ENCODE results near the gene MYO16. TPM values are rescaled to one million over a fixed set of nuclear protein-coding genes. Genes with fewer than 3 reads are reported as not detected.

The MYO16 gene
- total RNA-seq, 4 donors from 2014 or later: under 0.01 to 0.21 TPM; not detected in 2

- no peaks in the 10 kb centered on the region for H3K36me3 ChIP-seq
- 91 to 93% methylated on average over 2 of the region's 2 CpGs for WGBS, 2 donors
- no peak overlapping the region for H3K4me3 ChIP-seq
- DNase-seq (ENCODE audit: low spot score in 2 of 2): no peak
- H3K4me1 ChIP-seq: peaks cover 0 to 12% (median 0%) of the 10 kb centered on the region in 4 donors
- no peaks in the 10 kb centered on the region for H3K27me3 ChIP-seq
- H3K9me3 ChIP-seq: no peaks in the 10 kb centered on the region
- TF ChIP-seq POLR2A (IDR thresholded peaks at IDR 0.05): no peak
- no peak for TF ChIP-seq EP300 (IDR thresholded peaks at IDR 0.05)
- TF ChIP-seq CTCF (IDR thresholded peaks at IDR 0.05): no peak
- no peak overlapping the region for H3K27ac ChIP-seq
Observed at GRCh38 chr13:109241160-109241559, 611.7 kb downstream of the MYO16 start.

GRCh38 chr13:109243311-109243951 lies 614.0 kb downstream of the MYO16 start:
- no peak for DNase-seq (ENCODE audit: low spot score in 2 of 2)
- Histone ChIP-seq H3K9me3 (peaks cover 0 to 18% (median 0%) of the 10 kb centered on the region in 4 donors), H3K4me1 (peaks cover 0 to 12% (median 0%) of the 10 kb centered on the region in 4 donors), H3K27me3 (no peaks in the 10 kb centered on the region), H3K4me3 (no peak overlapping the region), H3K36me3 (no peaks in the 10 kb centered on the region), H3K27ac (peak overlapping the region in 2 of 4 donors; percentile 38 to 58)
- TF ChIP-seq EP300 (IDR thresholded peaks at IDR 0.05) (no peak), CTCF (IDR thresholded peaks at IDR 0.05) (no peak), POLR2A (IDR thresholded peaks at IDR 0.05) (no peak)
- WGBS, 2 donors: 18 to 27% methylated on average over 9 of the region's 9 CpGs

- no peaks in the 10 kb centered on the region for H3K27me3 ChIP-seq
- H3K4me3 ChIP-seq: no peak overlapping the region
- H3K27ac ChIP-seq: peak overlapping the region in 2 of 4 donors; percentile 38 to 58
- no peak for TF ChIP-seq CTCF (IDR thresholded peaks at IDR 0.05)
- TF ChIP-seq EP300 (IDR thresholded peaks at IDR 0.05): no peak
- TF ChIP-seq POLR2A (IDR thresholded peaks at IDR 0.05): no peak
- no peaks in the 10 kb centered on the region for H3K36me3 ChIP-seq
- H3K4me1 ChIP-seq: peaks cover 0 to 12% (median 0%) of the 10 kb centered on the region in 4 donors
- peaks cover 0 to 19% (median 0%) of the 10 kb centered on the region in 4 donors for H3K9me3 ChIP-seq
- WGBS, 2 donors: 56 to 65% methylated on average over 7 of the region's 7 CpGs
- DNase-seq (ENCODE audit: low spot score in 2 of 2): no peak
Observed at GRCh38 chr13:109244566-109244965, 615.2 kb downstream of the MYO16 start.

- 89 to 90% methylated on average over 1 of the region's 1 CpG for WGBS, 2 donors
- Histone ChIP-seq H3K36me3 (no peaks in the 10 kb centered on the region), H3K4me1 (peaks cover 0 to 12% (median 0%) of the 10 kb centered on the region in 4 donors), H3K27ac (no peak overlapping the region), H3K9me3 (peaks cover 0 to 19% (median 0%) of the 10 kb centered on the region in 4 donors), H3K27me3 (no peaks in the 10 kb centered on the region), H3K4me3 (no peak overlapping the region)
- no peak for TF ChIP-seq CTCF (IDR thresholded peaks at IDR 0.05)
- TF ChIP-seq EP300 (IDR thresholded peaks at IDR 0.05): no peak
- no peak for TF ChIP-seq POLR2A (IDR thresholded peaks at IDR 0.05)
- no peak for DNase-seq (ENCODE audit: low spot score in 2 of 2)
Observed at GRCh38 chr13:109246001-109246400, 616.6 kb downstream of the MYO16 start.

- no peak overlapping the region for H3K27ac ChIP-seq
- no peaks in the 10 kb centered on the region for H3K27me3 ChIP-seq
- no peak for DNase-seq (ENCODE audit: low spot score in 2 of 2)
- H3K9me3 ChIP-seq: peaks cover 0 to 19% (median 0%) of the 10 kb centered on the region in 4 donors
- H3K4me3 ChIP-seq: no peak overlapping the region
- no peak for TF ChIP-seq CTCF (IDR thresholded peaks at IDR 0.05)
- 82 to 86% methylated on average over 4 of the region's 4 CpGs for WGBS, 2 donors
- no peaks in the 10 kb centered on the region for H3K4me1 ChIP-seq
- H3K36me3 ChIP-seq: no peaks in the 10 kb centered on the region
Observed at GRCh38 chr13:109249780-109250528, 620.5 kb downstream of the MYO16 start.

Measured in tibial nerve (tissue), 4 donors.